ENCODE data around the gene EVC2.

Gene EVC2

GRCh38 chr4:5632571-5632970, 75.8 kb downstream of the EVC2 start:
- H3K4me1 ChIP-seq (ENCODE audit: control insufficient read depth in 2 of 2, insufficient read depth in 2 of 2, low read length in 2 of 2), result no peaks in the 10 kb centered on the region
- H3K36me3 ChIP-seq (ENCODE audit: control insufficient read depth in 2 of 2, insufficient read depth in 2 of 2, low read length in 2 of 2), result no peaks in the 10 kb centered on the region
- H3K9me3 ChIP-seq (ENCODE audit: control insufficient read depth in 2 of 2, low read length in 2 of 2), result no peaks in the 10 kb centered on the region
- no peaks in the 10 kb centered on the region for H3K27me3 ChIP-seq (ENCODE audit: control insufficient read depth in 2 of 2, insufficient read depth in 2 of 2, low read length in 2 of 2)
- no peak overlapping the region for H3K27ac ChIP-seq (ENCODE audit: low read depth in 2 of 2, low read length in 2 of 2)
- no peak overlapping the region for H3K9ac ChIP-seq (ENCODE audit: low read depth in 1 of 2, low read length in 2 of 2)
- no peak overlapping the region for H3K4me3 ChIP-seq (ENCODE audit: low read length in 2 of 2)

- no peaks in the 10 kb centered on the region for H3K27me3 ChIP-seq (ENCODE audit: control insufficient read depth in 2 of 2, insufficient read depth in 2 of 2, low read length in 2 of 2)
- H3K4me3 ChIP-seq (ENCODE audit: low read length in 2 of 2), result no peak overlapping the region
- H3K9ac ChIP-seq (ENCODE audit: low read depth in 1 of 2, low read length in 2 of 2), result no peak overlapping the region
- H3K27ac ChIP-seq (ENCODE audit: low read depth in 2 of 2, low read length in 2 of 2), result no peak overlapping the region
- no peaks in the 10 kb centered on the region for H3K4me1 ChIP-seq (ENCODE audit: control insufficient read depth in 2 of 2, insufficient read depth in 2 of 2, low read length in 2 of 2)
- H3K36me3 ChIP-seq (ENCODE audit: control insufficient read depth in 2 of 2, insufficient read depth in 2 of 2, low read length in 2 of 2), result no peaks in the 10 kb centered on the region
- H3K9me3 ChIP-seq (ENCODE audit: control insufficient read depth in 2 of 2, low read length in 2 of 2), result no peaks in the 10 kb centered on the region
These were observed 76.3 kb downstream of the EVC2 start for GRCh38 chr4:5632066-5632440.

DNA sequence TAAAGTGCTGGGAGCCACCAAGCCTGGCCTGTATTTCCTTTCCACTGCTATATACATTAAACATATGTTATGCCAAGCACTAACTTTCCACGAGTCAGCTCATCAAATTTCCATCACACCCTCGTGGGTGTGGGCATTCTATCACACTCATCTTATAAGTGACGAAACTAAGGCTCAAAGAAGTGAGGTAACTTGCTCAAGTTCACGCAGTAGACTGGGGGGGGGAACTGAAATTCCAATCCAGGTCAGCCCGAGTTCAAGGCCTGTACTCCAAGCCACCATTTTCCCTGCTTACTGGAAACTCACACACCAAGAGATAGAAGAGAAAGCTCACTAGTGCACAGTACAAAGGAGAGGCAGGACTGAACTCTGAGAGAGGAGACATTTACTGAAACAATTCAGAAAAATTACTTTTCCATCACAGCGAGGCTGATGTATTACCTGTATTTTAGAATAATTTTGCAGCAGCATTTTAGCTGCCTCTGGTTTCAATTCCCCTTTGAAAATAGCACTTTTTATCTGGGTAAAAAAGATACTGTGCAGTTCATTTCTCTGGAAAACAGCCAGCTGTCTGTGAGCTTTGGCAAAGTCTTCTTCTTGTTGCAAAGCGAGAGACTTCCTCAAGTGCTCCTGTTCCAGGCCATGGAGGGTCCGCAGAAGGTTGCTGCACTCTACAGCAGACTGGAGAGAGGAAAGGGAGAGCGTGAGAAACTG, 76.8 kb downstream of the EVC2 start:
- H3K9ac ChIP-seq (ENCODE audit: low read depth in 1 of 2, low read length in 2 of 2), result no peak overlapping the region
- H3K9me3 ChIP-seq (ENCODE audit: control insufficient read depth in 2 of 2, low read length in 2 of 2), result no peaks in the 10 kb centered on the region
- no peaks in the 10 kb centered on the region for H3K4me1 ChIP-seq (ENCODE audit: control insufficient read depth in 2 of 2, insufficient read depth in 2 of 2, low read length in 2 of 2)
- no peak overlapping the region for H3K27ac ChIP-seq (ENCODE audit: low read depth in 2 of 2, low read length in 2 of 2)
- no peaks in the 10 kb centered on the region for H3K36me3 ChIP-seq (ENCODE audit: control insufficient read depth in 2 of 2, insufficient read depth in 2 of 2, low read length in 2 of 2)
- no peak overlapping the region for H3K4me3 ChIP-seq (ENCODE audit: low read length in 2 of 2)
- no peaks in the 10 kb centered on the region for H3K27me3 ChIP-seq (ENCODE audit: control insufficient read depth in 2 of 2, insufficient read depth in 2 of 2, low read length in 2 of 2)

DNA sequence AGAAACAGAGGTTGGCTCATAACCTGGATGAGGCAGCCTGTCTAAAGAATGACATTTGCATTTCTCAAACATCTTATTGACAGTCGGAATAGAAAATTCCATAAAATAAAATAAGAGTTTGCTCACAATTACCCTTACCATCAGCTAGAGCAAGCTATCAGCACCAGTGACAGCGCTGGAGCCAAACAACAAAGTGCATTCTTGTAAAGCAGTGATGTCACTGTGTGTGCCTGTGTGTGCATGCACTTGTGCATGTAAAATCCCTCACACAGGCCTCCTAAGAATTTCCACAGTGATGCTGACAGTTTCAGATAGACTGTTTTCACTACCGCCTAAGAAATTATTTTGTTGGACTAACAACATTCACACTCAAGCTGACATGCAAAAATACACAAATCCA, 77.6 kb downstream of the EVC2 start:
- no peak overlapping the region for H3K4me3 ChIP-seq (ENCODE audit: low read length in 2 of 2)
- no peak overlapping the region for H3K27ac ChIP-seq (ENCODE audit: low read depth in 2 of 2, low read length in 2 of 2)
- no peaks in the 10 kb centered on the region for H3K27me3 ChIP-seq (ENCODE audit: control insufficient read depth in 2 of 2, insufficient read depth in 2 of 2, low read length in 2 of 2)
- no peaks in the 10 kb centered on the region for H3K4me1 ChIP-seq (ENCODE audit: control insufficient read depth in 2 of 2, insufficient read depth in 2 of 2, low read length in 2 of 2)
- H3K9ac ChIP-seq (ENCODE audit: low read depth in 1 of 2, low read length in 2 of 2), result no peak overlapping the region
- H3K36me3 ChIP-seq (ENCODE audit: control insufficient read depth in 2 of 2, insufficient read depth in 2 of 2, low read length in 2 of 2), result no peaks in the 10 kb centered on the region
- no peaks in the 10 kb centered on the region for H3K9me3 ChIP-seq (ENCODE audit: control insufficient read depth in 2 of 2, low read length in 2 of 2)

DNA sequence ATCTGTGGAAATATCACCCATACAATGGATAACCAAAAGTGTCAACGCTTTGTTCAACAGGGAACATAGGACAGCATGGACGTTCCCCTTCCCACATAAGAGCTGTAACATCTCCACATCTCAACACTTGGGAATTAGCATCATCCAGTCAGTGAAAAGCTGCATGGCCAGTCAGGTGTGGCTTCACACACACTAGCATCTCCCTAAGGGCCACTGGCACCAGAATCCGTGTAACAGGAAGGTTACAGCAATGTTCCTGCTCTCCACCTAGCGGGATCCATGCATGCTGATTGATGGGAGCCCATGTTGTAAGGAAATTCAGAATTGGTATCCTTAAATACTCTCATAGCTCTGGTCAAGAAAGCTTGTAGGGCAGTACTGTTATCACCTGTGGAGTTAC, 78.8 kb downstream of the EVC2 start:
- Histone ChIP-seq H3K36me3 (ENCODE audit: control insufficient read depth in 2 of 2, insufficient read depth in 2 of 2, low read length in 2 of 2) (no peaks in the 10 kb centered on the region), H3K4me1 (ENCODE audit: control insufficient read depth in 2 of 2, insufficient read depth in 2 of 2, low read length in 2 of 2) (no peaks in the 10 kb centered on the region), H3K9ac (ENCODE audit: low read depth in 1 of 2, low read length in 2 of 2) (no peak overlapping the region), H3K4me3 (ENCODE audit: low read length in 2 of 2) (no peak overlapping the region), H3K9me3 (ENCODE audit: control insufficient read depth in 2 of 2, low read length in 2 of 2) (no peaks in the 10 kb centered on the region), H3K27ac (ENCODE audit: low read depth in 2 of 2, low read length in 2 of 2) (no peak overlapping the region), H3K27me3 (ENCODE audit: control insufficient read depth in 2 of 2, insufficient read depth in 2 of 2, low read length in 2 of 2) (no peaks in the 10 kb centered on the region)

GRCh38 chr4:5626913-5627312, 81.4 kb downstream of the EVC2 start:
- Histone ChIP-seq H3K4me1 (ENCODE audit: control insufficient read depth in 2 of 2, insufficient read depth in 2 of 2, low read length in 2 of 2) (no peaks in the 10 kb centered on the region), H3K9me3 (ENCODE audit: control insufficient read depth in 2 of 2, low read length in 2 of 2) (no peaks in the 10 kb centered on the region), H3K9ac (ENCODE audit: low read depth in 1 of 2, low read length in 2 of 2) (no peak overlapping the region), H3K4me3 (ENCODE audit: low read length in 2 of 2) (no peak overlapping the region), H3K36me3 (ENCODE audit: control insufficient read depth in 2 of 2, insufficient read depth in 2 of 2, low read length in 2 of 2) (peaks cover 0 to 3% of the 10 kb centered on the region in 2 donors), H3K27me3 (ENCODE audit: control insufficient read depth in 2 of 2, insufficient read depth in 2 of 2, low read length in 2 of 2) (no peaks in the 10 kb centered on the region), H3K27ac (ENCODE audit: low read depth in 2 of 2, low read length in 2 of 2) (no peak overlapping the region)

DNA sequence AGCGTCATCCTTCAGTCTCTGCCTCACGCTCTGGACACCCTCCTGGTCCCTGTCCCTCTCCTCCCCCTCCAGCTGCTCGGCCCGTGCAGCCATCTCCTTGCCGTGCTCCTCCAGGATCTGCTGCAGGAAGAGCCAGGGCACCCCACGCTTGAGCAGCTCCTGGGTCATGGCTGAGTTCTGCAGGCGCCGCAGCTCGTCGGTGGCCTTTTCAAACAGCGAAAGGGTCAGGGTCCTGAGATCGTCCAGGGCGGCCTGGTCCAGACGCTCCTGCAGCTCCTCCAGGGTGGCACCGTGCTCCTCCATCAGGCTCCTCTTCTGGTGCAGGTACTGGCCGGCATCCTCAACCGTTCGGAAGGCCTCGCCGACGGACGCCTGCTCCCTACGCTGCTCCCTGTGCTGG, 85.8 kb downstream of the EVC2 start:
- Histone ChIP-seq H3K9ac (ENCODE audit: low read depth in 1 of 2, low read length in 2 of 2) (no peak overlapping the region), H3K9me3 (ENCODE audit: control insufficient read depth in 2 of 2, low read length in 2 of 2) (no peaks in the 10 kb centered on the region), H3K4me3 (ENCODE audit: low read length in 2 of 2) (no peak overlapping the region), H3K27me3 (ENCODE audit: control insufficient read depth in 2 of 2, insufficient read depth in 2 of 2, low read length in 2 of 2) (no peaks in the 10 kb centered on the region), H3K4me1 (ENCODE audit: control insufficient read depth in 2 of 2, insufficient read depth in 2 of 2, low read length in 2 of 2) (no peaks in the 10 kb centered on the region), H3K27ac (ENCODE audit: low read depth in 2 of 2, low read length in 2 of 2) (no peak overlapping the region), H3K36me3 (ENCODE audit: control insufficient read depth in 2 of 2, insufficient read depth in 2 of 2, low read length in 2 of 2) (peaks cover 3 to 6% of the 10 kb centered on the region in 2 donors)

DNA sequence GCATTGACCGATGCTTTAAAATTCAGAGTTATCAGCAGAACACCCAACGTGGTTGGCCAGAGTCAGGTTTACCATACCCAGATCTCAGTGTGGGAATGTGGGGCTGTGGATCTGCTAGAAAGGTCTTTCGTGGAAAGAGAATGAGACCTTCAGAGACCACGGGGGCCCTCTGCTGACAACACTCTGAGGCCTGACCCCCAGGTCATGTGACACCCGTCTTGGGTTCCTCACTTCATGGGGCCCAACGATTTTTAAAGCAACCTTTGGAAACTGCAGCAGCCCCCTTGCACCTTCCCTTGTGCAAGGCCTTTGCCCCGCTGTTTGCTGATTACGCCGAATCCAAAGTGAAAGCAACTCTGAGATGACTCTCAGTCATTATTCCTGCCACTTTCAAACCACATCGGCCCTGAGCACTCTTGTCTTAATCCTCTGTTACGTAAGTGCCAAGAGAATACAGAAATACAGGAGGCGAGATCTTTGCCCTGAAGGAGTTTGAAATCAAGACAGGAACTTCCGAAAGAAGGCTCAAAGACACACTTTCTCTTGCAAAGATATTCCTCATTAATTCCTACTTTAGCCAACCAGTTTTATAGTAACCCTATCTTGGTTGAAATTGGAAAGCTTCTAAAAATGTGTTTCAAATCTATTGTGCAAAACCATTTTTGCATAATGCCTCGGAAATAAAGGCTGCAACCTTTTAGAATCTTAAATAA, 88.3 kb downstream of the EVC2 start:
- H3K4me1 ChIP-seq (ENCODE audit: control insufficient read depth in 2 of 2, insufficient read depth in 2 of 2, low read length in 2 of 2), result no peaks in the 10 kb centered on the region
- H3K27ac ChIP-seq (ENCODE audit: low read depth in 2 of 2, low read length in 2 of 2), result no peak overlapping the region
- no peak overlapping the region for H3K9ac ChIP-seq (ENCODE audit: low read depth in 1 of 2, low read length in 2 of 2)
- H3K27me3 ChIP-seq (ENCODE audit: control insufficient read depth in 2 of 2, insufficient read depth in 2 of 2, low read length in 2 of 2), result no peaks in the 10 kb centered on the region
- H3K4me3 ChIP-seq (ENCODE audit: low read length in 2 of 2), result no peak overlapping the region
- H3K36me3 ChIP-seq (ENCODE audit: control insufficient read depth in 2 of 2, insufficient read depth in 2 of 2, low read length in 2 of 2), result peaks cover 3 to 6% of the 10 kb centered on the region in 2 donors
- no peaks in the 10 kb centered on the region for H3K9me3 ChIP-seq (ENCODE audit: control insufficient read depth in 2 of 2, low read length in 2 of 2)

- Histone ChIP-seq H3K27me3 (ENCODE audit: control insufficient read depth in 2 of 2, insufficient read depth in 2 of 2, low read length in 2 of 2) (no peaks in the 10 kb centered on the region), H3K4me3 (ENCODE audit: low read length in 2 of 2) (no peak overlapping the region), H3K9ac (ENCODE audit: low read depth in 1 of 2, low read length in 2 of 2) (no peak overlapping the region), H3K36me3 (ENCODE audit: control insufficient read depth in 2 of 2, insufficient read depth in 2 of 2, low read length in 2 of 2) (peaks cover 3 to 6% of the 10 kb centered on the region in 2 donors), H3K4me1 (ENCODE audit: control insufficient read depth in 2 of 2, insufficient read depth in 2 of 2, low read length in 2 of 2) (no peaks in the 10 kb centered on the region), H3K9me3 (ENCODE audit: control insufficient read depth in 2 of 2, low read length in 2 of 2) (no peaks in the 10 kb centered on the region), H3K27ac (ENCODE audit: low read depth in 2 of 2, low read length in 2 of 2) (no peak overlapping the region)
These were observed 90.1 kb downstream of the EVC2 start for GRCh38 chr4:5618051-5618960.
